ENCODE data around the gene GNG11. TPM values are rescaled to one million over a fixed set of nuclear protein-coding genes. Genes with fewer than 3 reads are reported as not detected.

The GNG11 gene
- total RNA-seq: not detected in 2 replicates

DNA sequence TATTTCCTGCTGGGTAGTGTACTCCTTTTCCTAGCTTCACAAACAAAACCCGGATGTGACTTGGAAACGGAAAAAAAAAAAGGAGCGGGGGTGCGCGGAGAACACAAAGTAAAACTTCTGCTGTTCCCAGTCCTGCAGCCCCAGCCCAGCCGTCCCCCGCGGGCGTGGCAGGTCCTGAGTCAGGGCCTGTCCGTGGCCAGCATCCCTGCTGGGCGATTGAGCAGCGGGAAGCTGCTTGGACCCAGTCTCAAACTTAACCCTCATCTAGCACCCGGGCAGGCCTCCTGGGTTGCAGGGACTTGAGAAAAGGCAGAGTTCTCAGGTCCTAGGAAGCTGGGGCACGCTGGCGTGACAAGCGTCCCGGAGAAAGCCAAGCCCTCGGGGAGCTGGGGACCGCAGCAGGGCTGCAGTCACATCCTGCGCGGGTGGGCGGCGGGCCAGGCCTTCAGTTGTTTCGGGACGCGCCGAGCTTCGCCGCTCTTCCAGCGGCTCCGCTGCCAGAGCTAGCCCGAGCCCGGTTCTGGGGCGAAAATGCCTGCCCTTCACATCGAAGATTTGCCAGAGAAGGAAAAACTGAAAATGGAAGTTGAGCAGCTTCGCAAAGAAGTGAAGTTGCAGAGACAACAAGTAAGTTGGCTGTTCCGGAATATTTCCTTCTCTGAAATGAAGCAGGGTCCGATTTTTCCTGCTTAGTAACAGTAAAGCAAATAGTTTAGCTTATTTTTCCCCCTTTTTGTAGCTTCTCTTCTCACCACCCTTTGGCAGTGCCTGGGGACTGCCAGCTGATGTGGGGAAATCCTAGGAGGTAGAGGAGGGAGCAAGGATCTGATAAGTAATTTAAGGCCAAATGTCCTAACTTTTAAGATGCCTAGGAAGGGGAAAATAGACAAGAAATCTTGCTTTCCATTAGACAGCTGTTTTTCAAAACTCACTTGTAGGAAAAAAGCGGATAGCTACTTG, at the start of gene GNG11:
TSS of gene GNG11 (plus strand) at position 129 of the 960 bp plus-strand sequence. CDS start at position 532, 403 bp downstream.
- intact Hi-C loops (cut with micrococcal nuclease): no loop called here

GRCh38 chr7:93873998-93874574, 47.4 kb upstream of the GNG11 start:
- intact Hi-C loops (cut with micrococcal nuclease): no loop called here

- intact Hi-C loops (cut with micrococcal nuclease): no loop called here
Measured at GRCh38 chr7:93877742-93878141, 43.8 kb upstream of the GNG11 start.

DNA sequence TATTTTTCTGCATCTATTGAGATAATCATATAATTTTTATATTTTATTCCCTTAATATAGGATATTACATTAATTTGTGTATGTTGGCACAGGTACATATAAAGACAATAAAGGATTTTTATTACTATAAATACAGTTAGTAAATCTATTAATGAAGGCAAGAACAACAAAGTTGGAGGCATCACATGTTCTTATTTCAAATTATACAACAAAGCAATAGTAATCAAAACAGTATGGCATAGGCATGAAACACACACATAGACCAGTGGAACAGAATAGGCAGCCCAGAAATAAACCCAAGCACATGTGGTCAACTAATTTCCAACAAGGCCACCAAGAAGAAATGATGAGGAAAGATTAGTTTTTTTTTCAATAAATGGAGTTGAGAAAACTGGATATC, 42.2 kb upstream of the GNG11 start:
- intact Hi-C loops (cut with micrococcal nuclease): no loop called here

- intact Hi-C loops (cut with micrococcal nuclease): no loop called here
Measured at GRCh38 chr7:93882468-93882867, 39.1 kb upstream of the GNG11 start.

GRCh38 chr7:93883078-93883916, 38.2 kb upstream of the GNG11 start:
- intact Hi-C loops (cut with micrococcal nuclease): no loop called here

GRCh38 chr7:93883917-93884345, 37.6 kb upstream of the GNG11 start:
- intact Hi-C loops (cut with micrococcal nuclease): no loop called here

DNA sequence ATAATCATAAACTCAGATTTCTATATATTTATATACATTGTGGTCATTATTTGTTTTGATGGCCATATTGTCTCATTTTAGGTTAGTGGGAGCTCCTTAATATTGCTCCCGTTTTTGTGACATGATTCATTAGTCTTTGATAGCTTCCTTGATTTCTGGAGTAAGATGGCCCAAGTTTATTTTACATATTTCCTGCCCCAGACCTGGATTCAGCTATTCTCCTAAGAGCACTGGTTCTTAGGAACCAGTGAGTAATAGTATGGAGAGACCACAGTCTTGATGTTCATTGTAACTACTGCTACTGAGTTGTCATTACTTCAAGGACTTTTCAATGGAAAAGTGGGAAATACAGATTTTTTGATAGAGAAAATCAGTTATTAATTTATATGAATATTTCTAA, 37.0 kb upstream of the GNG11 start:
- intact Hi-C loops (cut with micrococcal nuclease): no loop called here

DNA sequence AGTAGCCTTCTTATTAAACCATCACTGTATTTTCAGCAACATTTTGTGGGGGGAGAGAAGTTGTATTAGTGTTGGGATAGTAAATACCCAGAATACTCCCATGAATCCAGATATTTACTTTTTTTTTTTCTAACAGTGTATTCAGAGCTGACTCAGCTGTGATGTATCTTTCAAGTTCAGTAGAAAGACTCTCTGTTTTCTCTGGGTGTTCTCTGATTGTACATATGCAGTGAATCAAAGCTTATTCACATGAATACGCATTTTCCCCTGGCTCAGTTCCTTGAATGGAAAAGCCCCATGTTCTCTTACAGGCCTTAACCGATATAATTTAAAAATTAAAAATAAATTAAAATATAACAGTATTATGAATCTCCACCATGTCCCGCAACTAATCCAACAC, 32.3 kb upstream of the GNG11 start:
- intact Hi-C loops (cut with micrococcal nuclease): no loop called here

GRCh38 chr7:93890041-93890463, 31.5 kb upstream of the GNG11 start:
- intact Hi-C loops (cut with micrococcal nuclease): no loop called here

DNA sequence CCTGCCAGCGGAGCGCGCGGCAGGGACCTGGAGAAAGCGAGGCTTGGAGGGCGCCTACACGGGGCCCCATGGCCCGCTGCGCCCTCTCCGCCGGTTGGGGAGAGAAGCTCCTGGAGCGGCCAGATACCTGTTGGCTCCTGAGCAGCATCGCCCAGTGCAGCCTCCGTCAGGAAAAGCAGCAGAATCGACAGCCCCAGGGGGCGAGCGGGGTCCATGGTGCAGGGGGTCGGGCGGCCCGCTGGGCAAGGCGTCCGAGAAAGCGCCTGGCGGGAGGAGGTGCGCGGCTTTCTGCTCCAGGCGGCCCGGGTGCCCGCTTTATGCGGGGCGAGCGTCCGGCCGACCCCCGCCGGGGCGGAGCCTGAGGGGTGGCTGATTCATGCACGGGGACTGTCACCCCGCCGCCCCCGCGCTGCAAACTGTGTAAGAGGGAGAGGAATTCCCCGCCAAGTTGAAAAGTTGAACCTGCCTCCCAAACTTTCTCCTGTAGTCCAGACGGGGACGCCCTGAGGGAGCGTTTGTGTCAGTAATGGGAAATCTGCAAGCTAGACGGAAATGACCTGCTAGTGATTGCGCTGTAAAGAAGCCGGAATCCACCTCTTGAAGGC, 31.0 kb upstream of the GNG11 start, which contains the start of gene TFPI2:
TSS of gene TFPI2 (minus strand) at position 290 of the 605 bp plus-strand sequence. CDS start at position 215, 75 bp downstream.
- intact Hi-C loops (cut with micrococcal nuclease): no loop called here

GRCh38 chr7:93894426-93894825, 27.1 kb upstream of the GNG11 start:
- intact Hi-C loops (cut with micrococcal nuclease): no loop called here

GRCh38 chr7:93894966-93895640, 26.4 kb upstream of the GNG11 start:
- intact Hi-C loops (cut with micrococcal nuclease): no loop called here

GRCh38 chr7:93895859-93896600, 25.5 kb upstream of the GNG11 start:
- intact Hi-C loops (cut with micrococcal nuclease): no loop called here

GRCh38 chr7:93897680-93898079, 23.9 kb upstream of the GNG11 start:
- intact Hi-C loops (cut with micrococcal nuclease): no loop called here

DNA sequence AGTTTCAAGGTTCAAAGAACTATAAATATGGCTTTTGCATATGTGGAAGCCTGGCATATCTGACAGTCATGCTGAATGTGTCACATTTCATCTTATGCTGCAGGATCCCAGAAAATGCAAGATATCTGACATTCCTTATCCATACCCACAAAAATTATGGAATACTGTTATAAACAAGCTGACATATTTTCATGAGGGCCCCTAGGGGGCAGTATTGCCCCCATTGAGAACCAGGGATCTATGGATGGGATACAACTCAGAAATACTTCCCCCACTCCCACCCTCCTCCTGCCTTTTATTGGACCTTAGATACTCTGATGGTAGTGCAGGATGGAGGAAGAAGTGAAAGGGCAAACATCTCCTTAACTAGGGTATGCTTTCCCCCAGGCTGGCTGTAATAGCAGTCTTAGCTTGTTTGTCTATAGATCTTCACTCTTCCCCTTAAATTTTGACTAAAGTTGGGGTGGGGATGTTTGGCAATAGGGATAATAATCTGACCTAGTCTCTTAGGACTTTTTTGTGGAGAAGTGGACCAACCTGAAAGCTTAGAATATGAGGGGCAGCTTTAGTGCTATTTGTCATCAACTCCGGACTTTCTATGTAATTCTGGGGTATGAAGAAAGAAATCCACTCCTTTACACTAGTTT, 18.6 kb upstream of the GNG11 start:
- intact Hi-C loops (cut with micrococcal nuclease): loop anchor here (1.0 kb wide), 2 partner anchors 184 to 492 kb away; no protein-coding TSS in a partner anchor

DNA sequence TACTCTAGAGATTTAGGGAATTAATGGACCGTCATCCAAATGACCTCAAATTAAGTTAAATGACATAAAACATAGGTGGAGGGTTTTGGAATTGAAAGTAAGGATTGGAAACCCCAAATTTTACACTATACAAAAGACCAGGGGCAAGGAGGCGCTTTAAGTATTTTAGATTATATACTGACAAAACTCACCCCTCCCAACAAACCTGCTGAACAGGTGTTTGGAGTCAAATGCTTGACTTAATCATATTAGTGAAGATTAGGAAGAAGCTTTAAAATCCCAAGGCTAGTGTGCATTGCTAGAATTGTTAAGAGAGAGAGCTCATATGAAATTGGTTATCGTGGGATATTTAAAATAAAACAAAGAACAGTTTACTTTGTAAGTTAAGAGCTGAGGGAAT, 15.3 kb upstream of the GNG11 start, which contains the start of gene GNGT1:
TSS of gene GNGT1 (plus strand) at position 301 of the 400 bp plus-strand sequence. CDS start 180 bp downstream, outside the sequence.
- intact Hi-C loops (cut with micrococcal nuclease): no loop called here

- intact Hi-C loops (cut with micrococcal nuclease): no loop called here
Measured at GRCh38 chr7:93910076-93910994, 11.2 kb upstream of the GNG11 start.
